K562 (cell line): ENCODE results near the gene TLE4. TPM values are rescaled to one million over a fixed set of nuclear protein-coding genes. Genes with fewer than 3 reads are reported as not detected.

ENCODE experiments used
- ATAC-seq: fragments of 200-7000 bp; cut with Tn5 transposase; 3 replicates; pipeline ENCODE4 v1.9.1; 2020; ENCODE audit warnings: moderate library complexity
- BruUV-seq: library from RNA; stranded (reverse); fragments of 400-500 nt; replicated peaks from 2 replicates; lab custom pipeline; 2021; lab: Mats Ljungman, UMichigan
- CTCF ChIA-PET: fragments of 300-600 bp; formaldehyde crosslinking; extraction: SDS; loops from one replicate; lab custom pipeline; 2021; ENCODE audit warnings: low intra/inter-chr PET ratio; lab: Yijun Ruan, JAX
- POLR2A ChIA-PET: fragments of 300-600, 350-650 bp; sonication (Branson Sonifier 250); formaldehyde crosslinking; extraction: SDS; loops from one replicate; lab custom pipeline; 2021; ENCODE audit warnings: antibody characterized with exemption, inconsistent platforms; lab: Yijun Ruan, JAX
- DNase-seq, 4 experiments: peaks; one replicate each; pipeline versions ENCODE4 v3.0.0 to v3.0.0-alpha.2; 2011 to 2018; ENCODE audit warnings: low spot score in 3 of 4, mixed read lengths in 3 of 4; ENCODE audit errors: extremely low read depth in 1 of 4
- FAIRE-seq: peaks from 2 replicates; lab custom pipeline; 2011; peaks lifted over from hg19 to GRCh38; lab: Jason Lieb, UNC
- H2AFZ ChIP-seq: 2 replicates; pipeline ENCODE4 v1.6.0; 2011; ENCODE audit warnings: low read depth, low read length, control low read depth, inconsistent platforms
- H3K27ac ChIP-seq: fragments of 200-600 bp; 3 replicates; pipeline ENCODE4 v1.8.0; 2011; ENCODE audit warnings: low read depth, mild to moderate bottlenecking, control low read depth, inconsistent platforms, low read length, moderate library complexity, mixed read lengths; ENCODE audit errors: extremely low read depth
- H3K27me3 ChIP-seq, 2 experiments: fragments of 300-600 bp in 1 of 2; 2 replicates in 1 of 2; 3 replicates in 1 of 2; pipeline versions ENCODE4 v1.6.0 to v1.8.0; 2011; ENCODE audit warnings: inconsistent platforms in 2 of 2, low read length in 2 of 2, mild to moderate bottlenecking in 1 of 2, mixed read lengths in 1 of 2, moderate library complexity in 1 of 2; ENCODE audit not compliant: control insufficient read depth in 2 of 2, insufficient read depth in 2 of 2
- H3K36me3 ChIP-seq: fragments of 300-600 bp; 3 replicates; pipeline ENCODE4 v1.8.0; 2011; ENCODE audit warnings: mild to moderate bottlenecking, low read length, inconsistent platforms; ENCODE audit not compliant: control insufficient read depth, insufficient read depth
- H3K4me1 ChIP-seq, 2 experiments: fragments of 200-600 bp in 1 of 2; replicated peaks in 1 of 2; 2 replicates in 1 of 2; 3 replicates in 1 of 2; pipeline versions ENCODE4 v1.5.1 to v1.8.0; 2011; ENCODE audit warnings: inconsistent platforms in 2 of 2, low read length in 2 of 2, mild to moderate bottlenecking in 1 of 2, mixed read lengths in 1 of 2, moderate library complexity in 1 of 2; ENCODE audit not compliant: control insufficient read depth in 2 of 2, insufficient read depth in 2 of 2
- H3K4me2 ChIP-seq: 2 replicates; pipeline ENCODE4 v1.6.1; 2011; ENCODE audit warnings: low read length, control low read depth, inconsistent platforms, mixed read lengths; ENCODE audit not compliant: insufficient read depth
- H3K4me3 ChIP-seq: fragments of 200-600 bp; sonication (generic), shearing (Covaris generic); 2 replicates; pipeline ENCODE4 v1.5.1; 2016; ENCODE audit warnings: control low read depth, inconsistent platforms
- H3K79me2 ChIP-seq: fragments of 200-600 bp; 3 replicates; pipeline ENCODE4 v1.8.0; 2011; ENCODE audit warnings: low read length, inconsistent platforms; ENCODE audit not compliant: control insufficient read depth, insufficient read depth
- H3K9ac ChIP-seq, 2 experiments: 2 replicates each; pipeline versions ENCODE4 v1.6.0 to v1.6.1; 2011; ENCODE audit warnings: low read depth in 2 of 2, low read length in 2 of 2, control low read depth in 1 of 2, inconsistent platforms in 1 of 2, mild to moderate bottlenecking in 1 of 2, mixed read lengths in 1 of 2; ENCODE audit not compliant: insufficient read depth in 1 of 2
- H3K9me1 ChIP-seq: one replicate; pipeline ENCODE4 v1.6.0; 2011; ENCODE audit warnings: inconsistent platforms, mild to moderate bottlenecking, low read length, moderate library complexity; ENCODE audit not compliant: control insufficient read depth, insufficient read depth
- H3K9me3 ChIP-seq: replicated peaks from 2 replicates; pipeline ENCODE4 v1.5.1; 2011; ENCODE audit warnings: low read depth, low read length, inconsistent platforms; ENCODE audit not compliant: control insufficient read depth, insufficient read depth
- H4K20me1 ChIP-seq: replicated peaks from 2 replicates; pipeline ENCODE4 v1.6.1; 2011; ENCODE audit warnings: low read length, inconsistent platforms, mixed read lengths; ENCODE audit not compliant: control insufficient read depth, insufficient read depth
- ADNP ChIP-seq: fragments of 200-800 bp; sonication (Bioruptor generic); IDR thresholded peaks from 2 replicates; pipeline ENCODE4 v1.6.1; 2016; ENCODE audit warnings: missing genetic modification characterization, missing compliant biosample characterization
- DDX20 ChIP-seq: fragments of 450-650 bp; IDR thresholded peaks from 2 replicates; pipeline ENCODE4 v1.6.1; 2016; ENCODE audit warnings: missing genetic modification characterization, low read depth, mild to moderate bottlenecking, missing compliant biosample characterization, moderate library complexity
- E2F5 ChIP-seq: sonication (generic); formaldehyde crosslinking; IDR thresholded peaks from 2 replicates; pipeline ENCODE4 v1.8.0; 2022; ENCODE audit warnings: mild to moderate bottlenecking, missing genetic modification reagents
- GTF2E2 ChIP-seq: fragments of 200-800 bp; sonication (Bioruptor generic); IDR thresholded peaks from 2 replicates; pipeline ENCODE4 v1.6.1; 2016; ENCODE audit warnings: missing genetic modification characterization, missing compliant biosample characterization
- KLF13 ChIP-seq: fragments of 450-650 bp; IDR thresholded peaks from 2 replicates; pipeline ENCODE4 v1.6.1; 2016; ENCODE audit warnings: missing genetic modification characterization, low read depth, mild to moderate bottlenecking, missing compliant biosample characterization, moderate library complexity, borderline replicate concordance
- PCBP1 ChIP-seq: fragments of 200-400 bp; formaldehyde crosslinking; IDR thresholded peaks from 2 replicates; pipeline ENCODE4 v1.6.1; 2018; ENCODE audit warnings: mild to moderate bottlenecking, low read depth, low read length; ENCODE audit not compliant: poor library complexity, severe bottlenecking
- RBM14 ChIP-seq: fragments of 200-400 bp; formaldehyde crosslinking; IDR thresholded peaks from 2 replicates; pipeline ENCODE4 v1.6.1; 2018; ENCODE audit warnings: low read depth, mild to moderate bottlenecking, low read length, moderate library complexity, borderline replicate concordance; ENCODE audit not compliant: insufficient read depth
- TAF1 ChIP-seq: IDR thresholded peaks from 2 replicates; pipeline ENCODE4 v1.6.1; 2011; ENCODE audit warnings: mild to moderate bottlenecking, low read length, moderate library complexity; ENCODE audit not compliant: insufficient read depth, control insufficient read depth, severe bottlenecking; ENCODE audit errors: extremely low read depth
- ZNF146 ChIP-seq: IDR thresholded peaks from one replicate; pipeline ENCODE4 v1.6.1; 2018; ENCODE audit warnings: missing compliant biosample characterization; ENCODE audit not compliant: unreplicated experiment
- ZNF253 ChIP-seq: fragments of 250-450 bp; sonication (Bioruptor Pico); conservative IDR thresholded peaks from 2 replicates; pipeline ENCODE4 v1.6.1; 2021; ENCODE audit warnings: mild to moderate bottlenecking
- ZNF76 ChIP-seq: fragments of 250-450 bp; sonication (Bioruptor Pico); IDR thresholded peaks from 2 replicates; pipeline ENCODE4 v1.4.0; 2020; ENCODE audit warnings: mild to moderate bottlenecking, moderate library complexity, borderline replicate concordance
- WGBS: fragments of 100-300 bp; shearing (Covaris generic); methylation state at CpG from one replicate; pipeline ENCODE4 v1.1.6; 2016; ENCODE audit warnings: low coverage, mixed read lengths; ENCODE audit not compliant: insufficient coverage; ENCODE audit errors: missing lambda C conversion rate; 5-methylcytosine and 5-hydroxymethylcytosine counted together
- in situ Hi-C: fragments of 300-500 bp; cut with MboI; formaldehyde crosslinking; loops from 4 replicates; pipeline ENCODE4 v1.15.0; 2018; ENCODE audit warnings: inconsistent platforms, mixed read lengths
- intact Hi-C: fragments of 100-400 bp; cut with micrococcal nuclease; formaldehyde crosslinking; loops from 2 replicates; pipeline ENCODE4 v1.14.2; 2022
- polyA plus RNA-seq, 8 experiments: library from polyadenylated mRNA; depleted of rRNA in 4 of 8; stranded (reverse) in 5 of 8; unstranded in 3 of 8; fragments of >200 nt; fragmentation: Nextera tagmentation in 2 of 8; fragmentation: Illumina TruSeq in 1 of 8; extraction: Ambion mirVana in 2 of 8; extraction: Trizol in 1 of 8; gene quantifications; 2 replicates each; pipeline versions ENCODE4 v1.2.1 to v1.2.3, GENCODE V29; 2011 to 2014; ENCODE audit warnings: inconsistent platforms in 1 of 8, missing spikeins in 1 of 8
- total RNA-seq, 7 experiments: library from RNA; depleted of rRNA in 6 of 7; stranded (reverse); fragments of >200 nt in 6 of 7; fragmentation: Illumina TruSeq in 2 of 7; extraction: Trizol in 2 of 7; gene quantifications; 2 replicates each; pipeline versions ENCODE4 v1.2.1 to v1.2.3, GENCODE V29; 2011 to 2021; ENCODE audit warnings: low replicate concordance in 1 of 7

The TLE4 gene
- total and polyA plus RNA-seq, 9 of the 15 experiments (the other 6 are each of a cell fraction or from before 2014, with no cell fraction given) = 1.1 to 8.8 (median 5.7) TPM

- no peak for TF ChIP-seq DDX20 (tag)
- no peak for TF ChIP-seq PCBP1
- no peak for TF ChIP-seq RBM14
- no peak for TF ChIP-seq E2F5 (CRISPR knock-in tag)
- no peak for TF ChIP-seq ZNF253 (CRISPR knock-in tag)
- no peak for TF ChIP-seq ZNF146 (CRISPR knock-in tag)
- TF ChIP-seq KLF13 (tag) = no peak
- no peak for TF ChIP-seq GTF2E2 (tag)
- TF ChIP-seq TAF1 = no peak
- TF ChIP-seq ADNP = no peak
- TF ChIP-seq ZNF76 (CRISPR knock-in tag) = no peak
- no peak overlapping the region for H3K9ac ChIP-seq
- no peak for DNase-seq
- no peak overlapping the region for H3K4me2 ChIP-seq
- H3K79me2 ChIP-seq = no peaks in the 10 kb centered on the region
- no peak overlapping the region for H2AFZ ChIP-seq
- 33% methylated on average over 5 of the region's 5 CpGs for WGBS
- intact Hi-C loops (no loop called here), in situ Hi-C loops (no loop called here)
- no peak for ATAC-seq
- POLR2A ChIA-PET = interaction anchor here (0.9 kb wide), 1 partner anchor 16 kb away, joined by 3 read pairs; no protein-coding TSS in a partner anchor
- CTCF ChIA-PET = no interaction called here
- no peak for FAIRE-seq
- H3K36me3 ChIP-seq = no peaks in the 10 kb centered on the region
- no peaks in the 10 kb centered on the region for H3K9me3 ChIP-seq
- BruUV-seq = no TSS peak
- H3K27me3 ChIP-seq = no peaks in the 10 kb centered on the region
- H3K27ac ChIP-seq = no peak overlapping the region
- H3K9me1 ChIP-seq = no peaks in the 10 kb centered on the region
- no peaks in the 10 kb centered on the region for H4K20me1 ChIP-seq
- H3K4me3 ChIP-seq = no peak overlapping the region
- no peaks in the 10 kb centered on the region for H3K4me1 ChIP-seq
These were observed 60.3 kb downstream of the TLE4 start for GRCh38 chr9:79632060-79632459.
